ENCODE measurements around the gene IL1RAPL1. TPM values are rescaled to one million over a fixed set of nuclear protein-coding genes. Genes with fewer than 3 reads are reported as not detected.

The IL1RAPL1 gene
- total RNA-seq, 1 experiment from 2014 or later: not detected

GRCh38 chrX:29693912-29694311 is 1106.7 kb downstream of the IL1RAPL1 start:
- TF ChIP-seq CTCF (IDR thresholded peaks at IDR 0.05; ENCODE audit: unreplicated experiment): no peak
- no TSS peak for BruUV-seq (replicated peaks)
- CTCF ChIA-PET: no interaction called here
- Mint-ChIP-seq H3K9me3 (ENCODE audit: low read depth, unreplicated experiment) (no peaks in the 10 kb centered on the region), H3K27ac (ENCODE audit: unreplicated experiment) (no peak overlapping the region), H3K27me3 (ENCODE audit: unreplicated experiment) (no peaks in the 10 kb centered on the region), H3K36me3 (ENCODE audit: insufficient read depth, unreplicated experiment) (no peaks in the 10 kb centered on the region), H3K4me3 (ENCODE audit: low read depth, unreplicated experiment) (no peak overlapping the region), H3K4me1 (ENCODE audit: low read depth, unreplicated experiment) (no peaks in the 10 kb centered on the region)
- DNase-seq: no peak
- intact Hi-C loops (cut with micrococcal nuclease; ENCODE audit: unreplicated experiment): no loop called here

GRCh38 chrX:29699239-29699638 is 1112.0 kb downstream of the IL1RAPL1 start:
- no peak overlapping the region for H3K27ac Mint-ChIP-seq (ENCODE audit: unreplicated experiment)

GRCh38 chrX:29707088-29707487 is 1119.8 kb downstream of the IL1RAPL1 start:
- DNase-seq: no peak
- BruUV-seq (replicated peaks): no TSS peak
- Mint-ChIP-seq H3K4me3 (ENCODE audit: low read depth, unreplicated experiment) (no peak overlapping the region), H3K9me3 (ENCODE audit: low read depth, unreplicated experiment) (peaks cover 3% of the 10 kb centered on the region), H3K36me3 (ENCODE audit: insufficient read depth, unreplicated experiment) (no peaks in the 10 kb centered on the region), H3K4me1 (ENCODE audit: low read depth, unreplicated experiment) (no peaks in the 10 kb centered on the region), H3K27me3 (ENCODE audit: unreplicated experiment) (no peaks in the 10 kb centered on the region), H3K27ac (ENCODE audit: unreplicated experiment) (no peak overlapping the region)
- intact Hi-C loops (cut with micrococcal nuclease; ENCODE audit: unreplicated experiment): no loop called here
- no peak for TF ChIP-seq CTCF (IDR thresholded peaks at IDR 0.05; ENCODE audit: unreplicated experiment)
- CTCF ChIA-PET: no interaction called here

More at GRCh38 chrX:29699239-29699638, 1112.0 kb downstream of the IL1RAPL1 start:
- Mint-ChIP-seq H3K36me3 (ENCODE audit: insufficient read depth, unreplicated experiment) (no peaks in the 10 kb centered on the region), H3K9me3 (ENCODE audit: low read depth, unreplicated experiment) (peaks cover 3% of the 10 kb centered on the region), H3K27me3 (ENCODE audit: unreplicated experiment) (no peaks in the 10 kb centered on the region), H3K4me3 (ENCODE audit: low read depth, unreplicated experiment) (no peak overlapping the region), H3K4me1 (ENCODE audit: low read depth, unreplicated experiment) (no peaks in the 10 kb centered on the region)
- intact Hi-C loops (cut with micrococcal nuclease; ENCODE audit: unreplicated experiment): no loop called here
- no TSS peak for BruUV-seq (replicated peaks)
- DNase-seq: no peak
- no peak for TF ChIP-seq CTCF (IDR thresholded peaks at IDR 0.05; ENCODE audit: unreplicated experiment)
- CTCF ChIA-PET: no interaction called here

GRCh38 chrX:29721152-29721551 is 1133.9 kb downstream of the IL1RAPL1 start:
- Mint-ChIP-seq H3K9me3 (ENCODE audit: low read depth, unreplicated experiment) (peaks cover 3% of the 10 kb centered on the region), H3K27ac (ENCODE audit: unreplicated experiment) (no peak overlapping the region), H3K4me1 (ENCODE audit: low read depth, unreplicated experiment) (no peaks in the 10 kb centered on the region), H3K27me3 (ENCODE audit: unreplicated experiment) (no peaks in the 10 kb centered on the region), H3K4me3 (ENCODE audit: low read depth, unreplicated experiment) (no peak overlapping the region), H3K36me3 (ENCODE audit: insufficient read depth, unreplicated experiment) (no peaks in the 10 kb centered on the region)
- BruUV-seq (replicated peaks): no TSS peak
- TF ChIP-seq CTCF (IDR thresholded peaks at IDR 0.05; ENCODE audit: unreplicated experiment): no peak
- intact Hi-C loops (cut with micrococcal nuclease; ENCODE audit: unreplicated experiment): no loop called here
- DNase-seq: no peak
- CTCF ChIA-PET: no interaction called here
